AG10803 (cell line): ENCODE measurements around the gene DACH1.

Experiments used
- DNase-seq: peaks from one replicate; pipeline ENCODE4 v3.0.0; 2010; ENCODE audit warnings: low read depth
- H3K4me3 ChIP-seq: 2 replicates; pipeline ENCODE4 v1.5.1; 2011; ENCODE audit warnings: mild to moderate bottlenecking, low read length, control low read depth
- TF ChIP-seq, protein P1 (sequence below): conservative IDR thresholded peaks from 2 replicates; pipeline ENCODE4 v1.5.1; 2011; ENCODE audit warnings: mild to moderate bottlenecking, low read length, control low read depth, inconsistent platforms

DACH1 gene

DNA sequence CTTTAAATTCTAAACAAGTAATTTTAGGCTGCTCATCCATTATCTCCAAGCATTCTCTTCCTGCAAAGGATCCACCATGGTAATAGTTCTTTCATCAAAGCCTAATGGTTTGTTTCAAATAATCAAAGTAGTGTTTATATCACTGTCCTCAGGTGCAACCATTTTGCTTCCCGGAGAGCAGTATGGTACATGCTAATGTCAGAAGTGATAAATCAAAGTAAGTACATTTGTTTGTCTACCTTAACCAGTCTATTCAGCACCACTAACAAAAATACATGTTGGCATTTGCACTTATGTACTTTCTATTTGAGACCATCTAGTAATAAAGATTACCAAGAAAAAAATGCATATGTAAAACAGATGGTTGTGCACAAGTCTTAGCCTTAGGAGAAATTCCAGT lies 37.5 kb downstream of the DACH1 start:
- H3K4me3 ChIP-seq, result no peak overlapping the region
- TF ChIP-seq, protein P1, sequence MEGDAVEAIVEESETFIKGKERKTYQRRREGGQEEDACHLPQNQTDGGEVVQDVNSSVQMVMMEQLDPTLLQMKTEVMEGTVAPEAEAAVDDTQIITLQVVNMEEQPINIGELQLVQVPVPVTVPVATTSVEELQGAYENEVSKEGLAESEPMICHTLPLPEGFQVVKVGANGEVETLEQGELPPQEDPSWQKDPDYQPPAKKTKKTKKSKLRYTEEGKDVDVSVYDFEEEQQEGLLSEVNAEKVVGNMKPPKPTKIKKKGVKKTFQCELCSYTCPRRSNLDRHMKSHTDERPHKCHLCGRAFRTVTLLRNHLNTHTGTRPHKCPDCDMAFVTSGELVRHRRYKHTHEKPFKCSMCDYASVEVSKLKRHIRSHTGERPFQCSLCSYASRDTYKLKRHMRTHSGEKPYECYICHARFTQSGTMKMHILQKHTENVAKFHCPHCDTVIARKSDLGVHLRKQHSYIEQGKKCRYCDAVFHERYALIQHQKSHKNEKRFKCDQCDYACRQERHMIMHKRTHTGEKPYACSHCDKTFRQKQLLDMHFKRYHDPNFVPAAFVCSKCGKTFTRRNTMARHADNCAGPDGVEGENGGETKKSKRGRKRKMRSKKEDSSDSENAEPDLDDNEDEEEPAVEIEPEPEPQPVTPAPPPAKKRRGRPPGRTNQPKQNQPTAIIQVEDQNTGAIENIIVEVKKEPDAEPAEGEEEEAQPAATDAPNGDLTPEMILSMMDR, result no peak
- no peak for DNase-seq

DNA sequence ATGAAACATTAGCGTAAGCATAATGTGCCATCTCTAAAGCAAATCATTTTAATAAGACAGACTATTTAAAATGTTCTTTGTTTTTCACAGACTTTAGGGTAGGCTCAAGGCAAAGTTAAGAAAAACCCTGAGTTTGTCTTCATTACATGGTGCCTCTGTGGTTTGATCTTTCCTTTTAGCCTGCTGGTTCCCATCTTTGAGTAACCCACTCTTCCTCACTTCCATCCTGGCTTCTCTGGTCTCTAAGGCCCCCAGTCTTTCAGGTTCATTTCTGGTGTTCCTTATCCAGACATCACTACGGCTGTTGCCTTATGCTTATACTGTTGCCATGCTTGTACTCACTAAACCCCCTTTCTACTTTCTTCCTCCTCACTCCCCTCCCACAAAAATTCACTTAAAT lies 38.4 kb downstream of the DACH1 start:
- H3K4me3 ChIP-seq, result no peak overlapping the region
- TF ChIP-seq, protein P1, result no peak
- DNase-seq, result no peak

DNA sequence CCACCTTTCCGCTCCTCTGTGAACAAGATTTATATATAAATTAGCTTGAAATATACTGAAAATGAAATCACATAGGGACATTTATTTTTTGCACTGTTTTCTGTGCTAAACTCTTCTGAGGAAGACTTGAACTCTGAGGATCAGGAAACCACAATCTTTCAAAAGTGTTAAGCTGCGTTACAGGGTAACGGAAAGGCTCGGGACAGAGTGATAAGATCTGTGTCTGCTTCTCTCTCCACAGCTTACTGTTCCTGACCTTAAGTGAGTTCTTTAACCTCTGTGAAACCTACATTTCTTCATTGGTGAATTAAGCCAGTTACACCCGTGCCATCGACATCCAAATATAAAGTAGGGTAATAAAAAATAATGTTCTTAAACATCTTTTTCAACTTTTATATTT lies 38.9 kb downstream of the DACH1 start:
- TF ChIP-seq, protein P1, result no peak

DNA sequence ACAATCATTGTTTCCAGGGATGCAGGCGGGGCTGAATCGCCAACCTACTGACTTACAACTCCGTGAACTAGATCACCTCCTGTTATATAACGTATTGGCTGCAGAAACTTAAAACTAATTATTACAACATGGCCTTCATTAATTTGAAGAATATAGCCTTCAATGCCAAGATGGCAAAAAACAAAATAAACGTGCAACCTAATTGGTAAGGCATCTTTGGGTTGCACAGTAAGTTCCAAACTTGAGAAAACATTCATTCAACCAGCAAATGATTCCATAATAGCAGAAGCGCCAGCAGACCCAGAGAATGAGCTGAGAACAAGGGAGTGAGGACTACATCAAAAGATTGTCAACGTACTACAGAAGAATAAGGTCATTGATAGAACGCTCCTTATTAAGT lies 39.8 kb downstream of the DACH1 start:
- TF ChIP-seq, protein P1, result no peak
- no peak for DNase-seq
- H3K4me3 ChIP-seq, result no peak overlapping the region

More for the DNA sequence above, 38.9 kb downstream of the DACH1 start:
- no peak overlapping the region for H3K4me3 ChIP-seq
- DNase-seq, result no peak

DNA sequence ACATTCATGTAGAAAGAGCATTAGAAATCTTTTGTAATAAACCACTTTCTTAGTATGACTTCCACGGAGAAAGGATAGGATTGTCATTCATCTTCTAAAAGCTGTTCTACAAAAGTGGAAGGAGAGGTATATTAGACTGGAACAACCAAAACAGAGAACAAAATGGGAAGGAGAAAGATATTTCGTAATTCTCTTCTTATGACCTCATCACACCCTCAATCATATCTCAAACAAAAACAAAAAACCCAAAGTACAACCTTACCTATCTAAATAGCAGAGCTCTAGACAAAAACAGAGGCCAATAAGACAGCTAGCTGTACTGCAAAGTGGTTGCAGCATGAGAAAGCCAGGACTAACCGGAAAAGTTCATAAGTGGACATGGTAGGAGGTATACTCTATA lies 46.3 kb downstream of the DACH1 start:
- no peak overlapping the region for H3K4me3 ChIP-seq
- DNase-seq, result no peak
- TF ChIP-seq, protein P1, result no peak

DNA sequence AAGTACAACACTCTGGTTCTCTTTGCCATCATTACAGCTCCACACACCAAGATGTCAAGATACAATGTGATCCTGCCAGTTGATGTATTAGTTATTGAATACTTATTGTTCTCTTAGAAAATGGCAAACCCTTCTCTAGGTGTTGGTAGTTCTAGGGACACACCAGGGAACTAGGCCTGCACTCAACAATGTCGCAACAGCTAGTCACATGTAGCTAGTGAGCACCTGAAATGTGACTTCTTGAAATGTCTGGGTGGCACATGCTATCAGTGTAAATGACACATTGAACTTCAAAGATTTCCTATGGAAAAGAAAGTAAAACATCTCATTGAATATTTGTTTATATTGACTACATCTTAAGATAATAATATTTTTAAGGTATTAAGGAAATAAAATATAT lies 49.7 kb downstream of the DACH1 start:
- no peak for DNase-seq
- TF ChIP-seq, protein P1, result no peak
- no peak overlapping the region for H3K4me3 ChIP-seq

DNA sequence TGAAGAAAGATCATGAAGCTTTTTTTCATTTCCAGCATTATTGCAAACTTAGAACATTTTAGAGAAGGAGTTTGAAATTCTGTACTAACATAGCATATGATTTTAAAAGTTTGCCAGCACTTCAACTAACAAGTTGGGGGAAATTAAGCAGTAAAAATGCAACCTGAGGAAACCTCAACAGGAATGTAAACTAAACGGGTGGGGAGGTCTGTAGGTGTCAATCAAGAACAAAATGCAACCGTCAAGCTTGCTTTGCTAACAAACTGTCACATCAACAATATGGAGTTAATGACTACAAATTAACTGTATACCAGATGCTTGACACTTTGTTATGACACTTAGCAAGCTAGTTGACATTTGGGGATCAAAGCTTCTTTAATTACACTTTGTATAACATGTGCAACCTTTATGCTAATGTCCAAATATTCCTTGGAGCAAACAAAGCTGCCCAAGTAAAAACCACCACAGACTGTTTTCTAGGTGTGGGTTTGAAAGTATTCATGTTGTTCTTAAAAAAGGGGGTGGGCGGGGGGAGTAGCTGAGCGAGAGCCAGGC lies 52.1 kb downstream of the DACH1 start:
- TF ChIP-seq, protein P1, result no peak
- no peak overlapping the region for H3K4me3 ChIP-seq
- DNase-seq, result no peak
